GM12874 (cell line): ENCODE measurements around the gene STOM.

Experiments used
- TF ChIP-seq, protein P1 (sequence below): IDR thresholded peaks from 2 replicates; pipeline ENCODE4 v1.5.1; 2011; ENCODE audit warnings: low read depth, mild to moderate bottlenecking, control low read depth, low read length, moderate library complexity; ENCODE audit not compliant: insufficient read depth

STOM gene

DNA sequence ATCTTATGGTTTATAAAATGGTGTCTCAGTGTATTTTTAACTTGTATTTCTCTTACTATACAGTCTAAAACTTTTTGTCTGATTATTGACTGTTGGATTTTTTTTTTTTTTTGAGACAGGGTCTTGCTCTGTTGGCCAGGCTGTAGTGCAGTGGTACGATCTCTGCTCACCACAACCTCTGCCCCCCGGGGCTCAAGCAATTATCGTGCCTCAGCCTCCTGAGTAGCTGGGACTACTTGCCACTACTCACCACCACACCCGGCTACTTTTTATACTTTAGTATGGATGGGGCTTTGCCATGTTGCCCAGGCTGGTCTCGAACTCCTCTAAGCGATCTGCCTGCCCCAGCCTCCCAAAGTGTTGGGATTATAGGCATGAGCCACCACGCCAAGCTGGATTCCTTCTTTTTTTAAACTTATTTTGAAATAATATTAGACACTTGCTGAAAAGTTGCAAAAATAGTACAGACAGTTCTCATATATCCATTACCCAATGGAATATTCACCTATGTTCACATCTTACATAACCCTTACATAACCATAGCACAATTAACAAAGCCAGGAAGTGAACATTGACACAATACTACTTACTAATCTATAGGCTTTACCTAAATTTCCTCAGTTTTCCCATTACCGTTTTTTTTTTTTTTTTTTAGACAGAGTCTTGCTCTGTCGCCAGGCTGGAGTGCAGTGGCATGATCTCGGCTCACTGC is 47.2 kb downstream of the STOM start:
- TF ChIP-seq, protein P1, sequence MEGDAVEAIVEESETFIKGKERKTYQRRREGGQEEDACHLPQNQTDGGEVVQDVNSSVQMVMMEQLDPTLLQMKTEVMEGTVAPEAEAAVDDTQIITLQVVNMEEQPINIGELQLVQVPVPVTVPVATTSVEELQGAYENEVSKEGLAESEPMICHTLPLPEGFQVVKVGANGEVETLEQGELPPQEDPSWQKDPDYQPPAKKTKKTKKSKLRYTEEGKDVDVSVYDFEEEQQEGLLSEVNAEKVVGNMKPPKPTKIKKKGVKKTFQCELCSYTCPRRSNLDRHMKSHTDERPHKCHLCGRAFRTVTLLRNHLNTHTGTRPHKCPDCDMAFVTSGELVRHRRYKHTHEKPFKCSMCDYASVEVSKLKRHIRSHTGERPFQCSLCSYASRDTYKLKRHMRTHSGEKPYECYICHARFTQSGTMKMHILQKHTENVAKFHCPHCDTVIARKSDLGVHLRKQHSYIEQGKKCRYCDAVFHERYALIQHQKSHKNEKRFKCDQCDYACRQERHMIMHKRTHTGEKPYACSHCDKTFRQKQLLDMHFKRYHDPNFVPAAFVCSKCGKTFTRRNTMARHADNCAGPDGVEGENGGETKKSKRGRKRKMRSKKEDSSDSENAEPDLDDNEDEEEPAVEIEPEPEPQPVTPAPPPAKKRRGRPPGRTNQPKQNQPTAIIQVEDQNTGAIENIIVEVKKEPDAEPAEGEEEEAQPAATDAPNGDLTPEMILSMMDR: no peak

DNA sequence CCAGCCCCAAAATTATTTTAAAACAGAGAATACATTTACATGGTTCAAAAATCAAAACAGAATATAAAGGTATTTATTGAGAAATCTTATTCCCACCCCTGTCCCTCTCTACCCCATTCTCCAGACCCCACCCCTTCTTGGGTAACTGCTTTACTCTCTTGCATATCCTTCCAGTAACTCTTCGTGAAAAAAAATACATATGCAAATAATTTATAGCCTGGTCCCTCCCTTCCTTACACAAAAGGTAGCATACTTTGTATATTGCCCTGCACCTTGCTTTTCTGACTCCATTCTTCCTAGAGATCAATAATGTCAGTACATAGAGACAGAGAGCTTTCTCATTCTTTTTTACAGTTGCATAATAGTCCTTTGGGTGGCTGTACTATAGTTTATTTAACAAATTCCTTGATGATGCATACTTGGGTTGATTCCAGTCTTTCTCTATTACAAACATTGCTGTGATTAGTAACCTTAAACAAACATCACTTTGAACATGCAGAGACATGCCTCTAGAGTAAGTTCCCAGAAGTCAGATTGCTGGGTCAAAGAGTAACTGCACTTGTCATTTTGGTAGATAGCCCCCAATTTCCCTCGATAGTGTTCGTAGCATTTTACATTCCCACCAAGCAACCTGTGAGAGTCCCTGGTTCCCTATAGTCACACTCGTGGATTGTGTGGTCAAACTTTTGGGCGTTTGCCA is 47.9 kb downstream of the STOM start:
- TF ChIP-seq, protein P1: no peak

DNA sequence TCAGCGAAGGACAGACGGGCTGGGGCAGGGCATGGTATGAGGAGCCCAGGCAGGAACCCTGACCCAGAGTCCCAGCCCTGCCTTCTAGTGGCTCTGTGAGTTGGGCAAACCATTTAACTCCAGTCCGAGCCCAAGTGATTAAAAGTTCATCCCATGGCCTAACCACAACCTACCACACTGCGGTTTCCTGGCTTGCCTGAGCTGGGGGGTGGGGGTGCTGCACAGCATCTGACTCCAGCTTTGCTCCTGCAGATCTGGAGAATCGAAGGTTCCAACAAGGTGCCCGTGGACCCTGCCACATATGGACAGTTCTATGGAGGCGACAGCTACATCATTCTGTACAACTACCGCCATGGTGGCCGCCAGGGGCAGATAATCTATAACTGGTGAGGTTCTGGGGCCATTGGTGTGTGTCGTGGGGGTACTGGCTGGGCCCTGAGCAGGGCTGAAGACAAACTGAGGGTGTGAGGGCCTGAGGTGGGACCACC is 49.0 kb downstream of the STOM start:
- TF ChIP-seq, protein P1: no peak

DNA sequence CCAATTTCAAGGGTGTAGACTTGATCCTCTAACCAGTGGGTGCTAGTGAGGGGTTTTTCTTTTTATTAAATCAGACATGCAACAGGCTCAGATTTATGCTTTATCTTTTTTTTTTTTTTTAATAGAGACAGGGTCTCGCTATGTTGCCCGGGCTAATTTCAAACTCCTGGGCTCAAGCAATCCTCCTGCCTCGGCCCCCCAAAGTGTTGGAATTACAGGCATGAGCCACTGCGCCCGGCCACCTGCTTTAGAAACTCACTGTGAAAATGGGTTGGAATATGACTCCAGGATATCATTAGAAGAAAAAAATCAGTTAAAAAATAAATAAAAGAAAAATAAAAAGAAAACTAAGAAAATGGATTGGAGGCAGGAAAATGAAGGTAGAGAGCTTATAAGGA is 50.7 kb downstream of the STOM start:
- TF ChIP-seq, protein P1: no peak

DNA sequence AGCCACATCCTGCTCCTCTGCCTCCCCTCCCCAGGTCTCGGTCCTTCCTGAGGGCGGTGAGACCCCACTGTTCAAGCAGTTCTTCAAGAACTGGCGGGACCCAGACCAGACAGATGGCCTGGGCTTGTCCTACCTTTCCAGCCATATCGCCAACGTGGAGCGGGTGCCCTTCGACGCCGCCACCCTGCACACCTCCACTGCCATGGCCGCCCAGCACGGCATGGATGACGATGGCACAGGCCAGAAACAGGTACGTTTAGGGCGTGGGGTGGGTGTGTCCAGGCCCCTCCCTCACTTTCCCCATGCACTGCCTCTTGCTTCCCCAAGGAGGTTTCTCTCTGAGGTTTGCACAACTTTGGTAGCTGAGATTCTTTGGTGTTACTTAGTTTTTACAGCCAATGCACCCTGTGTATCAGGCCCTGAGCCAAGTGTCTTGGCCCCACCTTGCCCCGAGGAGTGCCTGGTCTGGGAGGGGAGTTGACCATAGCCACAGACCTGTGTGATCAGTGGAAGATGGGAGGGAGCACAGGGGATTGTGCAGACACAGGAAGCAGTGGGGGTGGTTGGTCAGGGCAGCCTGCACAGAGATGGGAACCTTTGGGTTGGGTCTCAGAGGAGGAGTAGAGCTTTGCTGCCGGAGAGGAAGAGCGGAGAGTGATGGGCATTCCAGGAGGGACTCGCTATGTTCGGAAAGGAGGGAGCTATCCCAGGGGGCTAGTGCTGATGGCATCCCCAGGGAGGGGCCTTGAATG is 51.2 kb downstream of the STOM start:
- TF ChIP-seq, protein P1: no peak

DNA sequence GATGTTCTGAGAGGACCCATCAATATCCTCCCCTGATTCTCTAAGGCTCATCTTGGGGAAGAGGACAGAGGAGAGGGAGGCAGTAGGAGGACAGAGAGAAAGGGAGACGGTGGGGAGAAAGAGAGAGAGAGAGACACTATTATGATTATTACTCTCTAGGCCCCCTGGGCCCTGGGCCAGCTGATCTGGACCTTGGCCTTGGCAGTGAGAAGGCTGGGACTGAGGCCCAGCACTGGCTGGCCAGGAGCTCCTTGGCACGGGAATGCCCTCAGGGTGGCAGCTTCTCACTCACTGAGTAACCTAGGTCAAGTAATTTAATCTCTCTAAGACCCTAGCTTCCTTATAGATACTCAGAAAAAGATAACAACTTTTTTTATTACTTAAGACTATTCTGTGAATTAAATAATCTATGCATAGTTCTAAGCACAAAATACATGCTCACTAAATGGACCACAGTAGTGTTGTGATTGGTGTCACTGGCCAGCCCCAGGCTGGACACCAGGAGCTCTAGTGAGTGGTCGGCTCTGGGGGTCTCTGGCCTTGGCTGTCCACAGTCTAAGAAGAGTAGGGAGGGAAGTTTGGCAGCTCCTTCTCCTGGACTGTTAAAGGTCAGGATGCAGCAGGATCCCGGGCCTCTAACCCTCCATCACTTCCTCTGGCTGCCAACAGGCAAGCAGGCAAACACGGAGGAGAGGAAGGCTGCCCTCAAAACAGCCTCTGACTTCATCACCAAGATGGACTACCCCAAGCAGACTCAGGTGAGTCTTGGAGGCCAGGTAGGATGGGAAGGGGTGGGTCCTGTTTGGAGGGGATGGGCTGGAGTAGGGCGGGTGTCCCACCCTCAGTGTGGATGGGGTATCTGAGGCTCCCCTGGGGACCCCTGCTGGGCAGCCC is 52.1 kb downstream of the STOM start:
- TF ChIP-seq, protein P1: no peak
